Ovary (tissue), 9 donors: ENCODE data around the gene HSD17B8. TPM values are rescaled to one million over a fixed set of nuclear protein-coding genes. Genes with fewer than 3 reads are reported as not detected.

Experiments
- DNase-seq, 5 donors: peaks; one replicate each; pipeline ENCODE4 v3.0.0-alpha.2; 2019 to 2020
- H3K27ac ChIP-seq, 2 donors: fragments of 200-600 bp; one replicate each; pipeline versions ENCODE4 v1.5.1 to v1.8.0; 2019 to 2022
- H3K27me3 ChIP-seq: fragments of 200-600 bp; one replicate; pipeline ENCODE4 v1.8.0; 2022
- H3K36me3 ChIP-seq: fragments of 200-600 bp; sonication (generic); one replicate; pipeline ENCODE4 v1.5.1; 2019
- H3K4me1 ChIP-seq: one replicate; pipeline ENCODE4 v1.8.1; 2013; ENCODE audit warnings: mild to moderate bottlenecking, moderate library complexity; ENCODE audit not compliant: insufficient read depth
- H3K4me3 ChIP-seq: fragments of 200-600 bp; sonication (generic); one replicate; pipeline ENCODE4 v1.5.1; 2017
- H3K9me3 ChIP-seq, 2 donors: fragments of 200-600 bp in 1 of 2; sonication (generic) in 1 of 2; one replicate each; pipeline versions ENCODE4 v1.5.1 to v1.8.1; 2013 to 2019; ENCODE audit warnings: mild to moderate bottlenecking in 1 of 2, moderate library complexity in 1 of 2
- CTCF ChIP-seq, 3 donors: fragments of 450-650 bp in 2 of 3; fragments of 200-600 bp in 1 of 3; IDR thresholded peaks; one replicate each; pipeline versions ENCODE4 v1.5.1 to v1.8.0; 2016 to 2022; ENCODE audit warnings: antibody characterized with exemption in 3 of 3, mild to moderate bottlenecking in 1 of 3
- EP300 ChIP-seq: sonication (generic); formaldehyde crosslinking; IDR thresholded peaks from one replicate; pipeline ENCODE4 v1.6.1; 2017; ENCODE audit warnings: antibody characterized with exemption
- POLR2A ChIP-seq: fragments of 450-650 bp; IDR thresholded peaks from one replicate; pipeline ENCODE4 v1.6.1; 2017; ENCODE audit warnings: antibody characterized with exemption, mild to moderate bottlenecking, moderate library complexity
- WGBS, 3 donors: extraction: QIAGEN DNeasy Blood & Tissue Kit in 1 of 3; methylation state at CpG; one replicate each; pipeline versions ENCODE4 v1.1.5 to v1.1.7; 2013 to 2017; 5-methylcytosine and 5-hydroxymethylcytosine counted together
- intact Hi-C, 4 donors: fragments of 100-400 bp; cut with DNase I; formaldehyde crosslinking; loops; one replicate each; pipeline versions ENCODE4 v1.11.0 to v1.15.1; 2022 to 2023
- polyA plus RNA-seq, 2 donors: library from polyadenylated mRNA; stranded (reverse); fragments of 200-250 nt in 1 of 2; fragments of 350-450 nt in 1 of 2; fragmentation: Illumina TruSeq in 1 of 2; extraction: RNeasy Lipid Tissue Mini Kit (QIAGEN cat#74804) in 1 of 2; gene quantifications; one replicate each; pipeline ENCODE4 v1.2.3, GENCODE V29; 2013 to 2014
- total RNA-seq, 7 donors: library from RNA; depleted of rRNA in 2 of 7; stranded (reverse); fragments of >200 nt in 2 of 7; fragmentation: NEBNext Ultra II Directional in 3 of 7; extraction: Animal tissue kit (Norgen Biotek cat#: 25700) in 3 of 7; gene quantifications; one replicate each; pipeline versions ENCODE4 v1.1.0 to v1.2.4, GENCODE V29; 2016 to 2023
- donor health status: DM: no; HTN: no; CAD: no; lungs with moderate emphysema.
- donor health status: DM: no; HTN: no; CAD: no.
- donor health status: Bipolar disorder and iron deficiency.
- donor health status: DM: yes; HTN: yes; CAD: no.
- donor health status: DM: no; HTN: no; CAD: no.
- donor health status: DM: yes; HTN: yes; CAD: no.

The HSD17B8 gene
- total and polyA plus RNA-seq, 9 donors = 4.0 to 18.4 (median 8.8) TPM

- Histone ChIP-seq H3K27me3 (no peaks in the 10 kb centered on the region), H3K36me3 (no peaks in the 10 kb centered on the region), H3K9me3 (no peaks in the 10 kb centered on the region), H3K4me3 (no peak overlapping the region), H3K27ac (no peak overlapping the region), H3K4me1 (no peaks in the 10 kb centered on the region)
- intact Hi-C loops = loop anchor here in 2 of 4 donors (5.0 kb wide), 1 partner anchor 82 kb away; no protein-coding TSS in a partner anchor
- DNase-seq = no peak
- TF ChIP-seq CTCF (IDR thresholded peaks at IDR 0.05) = no peak
- no peak for TF ChIP-seq POLR2A
- no peak for TF ChIP-seq EP300
- 48 to 55% (median 51%) methylated on average over 14 of the region's 14 CpGs for WGBS, 3 donors
Observed at GRCh38 chr6:33164665-33165373, 39.6 kb upstream of the HSD17B8 start.

- Histone ChIP-seq H3K27me3 (no peaks in the 10 kb centered on the region), H3K4me1 (no peaks in the 10 kb centered on the region), H3K36me3 (no peaks in the 10 kb centered on the region), H3K9me3 (no peaks in the 10 kb centered on the region), H3K27ac (no peak overlapping the region), H3K4me3 (no peak overlapping the region)
- TF ChIP-seq CTCF (IDR thresholded peaks at IDR 0.05) (no peak), EP300 (no peak)
- intact Hi-C loops = no loop called here
- 84 to 87% (median 86%) methylated on average over 14 to 17 of the region's 17 CpGs for WGBS, 3 donors
- DNase-seq = no peak
Observed at GRCh38 chr6:33165581-33166258, 38.7 kb upstream of the HSD17B8 start.

- no peak for TF ChIP-seq CTCF (IDR thresholded peaks at IDR 0.05)
- no peak for TF ChIP-seq EP300
- no peak for TF ChIP-seq POLR2A
- no peak overlapping the region for H3K4me3 ChIP-seq
- no peaks in the 10 kb centered on the region for H3K36me3 ChIP-seq
- H3K27me3 ChIP-seq = no peaks in the 10 kb centered on the region
- intact Hi-C loops = no loop called here
- no peaks in the 10 kb centered on the region for H3K4me1 ChIP-seq
- H3K27ac ChIP-seq = no peak overlapping the region
- no peak for DNase-seq
- no peaks in the 10 kb centered on the region for H3K9me3 ChIP-seq
- WGBS, 3 donors = 84 to 87% (median 86%) methylated on average over 6 of the region's 6 CpGs
Observed at GRCh38 chr6:33166363-33166762, 38.1 kb upstream of the HSD17B8 start.

- Histone ChIP-seq H3K4me1 (no peaks in the 10 kb centered on the region), H3K27ac (no peak overlapping the region), H3K27me3 (no peaks in the 10 kb centered on the region), H3K9me3 (no peaks in the 10 kb centered on the region), H3K36me3 (no peaks in the 10 kb centered on the region), H3K4me3 (no peak overlapping the region)
- TF ChIP-seq CTCF (IDR thresholded peaks at IDR 0.05) (no peak), POLR2A (no peak), EP300 (no peak)
- no peak for DNase-seq
- WGBS, 3 donors = 91 to 95% (median 94%) methylated on average over 7 of the region's 7 CpGs
- intact Hi-C loops = no loop called here
Observed at GRCh38 chr6:33166811-33167210, 37.6 kb upstream of the HSD17B8 start.
